HG02763 (cell line): ENCODE data around the gene TTC28.
"Not testable (repeated sequence)": the region's sequence is repeated elsewhere in the genome, so short reads cannot be mapped to it uniquely, and the experiment has no call there.

Source experiments
- ATAC-seq: cut with Tn5 transposase; IDR thresholded peaks from one replicate; pipeline ENCODE4 v1.9.1; 2021; ENCODE audit warnings: mild to moderate bottlenecking, moderate library complexity; ENCODE audit not compliant: unreplicated experiment

The TTC28 gene

DNA sequence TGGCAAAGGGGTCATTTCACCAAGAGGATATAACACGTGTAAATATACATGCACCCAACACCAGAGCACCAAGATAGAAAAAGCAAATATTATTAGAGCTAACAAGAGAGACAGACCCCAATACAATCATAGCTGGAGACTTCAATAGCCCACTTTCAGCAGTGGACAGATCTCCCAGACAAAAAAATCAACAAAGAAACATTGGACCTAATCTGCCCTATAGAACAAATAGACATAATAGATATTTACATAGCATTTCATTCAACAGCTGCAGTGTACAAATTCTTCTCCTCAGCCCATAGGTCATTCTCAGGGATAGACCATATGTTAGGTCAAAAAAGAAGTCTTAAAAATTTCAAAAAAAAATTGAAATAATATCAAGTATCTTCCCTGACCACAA is 312.8 kb downstream of the TTC28 start:
- ATAC-seq, result no peak

DNA sequence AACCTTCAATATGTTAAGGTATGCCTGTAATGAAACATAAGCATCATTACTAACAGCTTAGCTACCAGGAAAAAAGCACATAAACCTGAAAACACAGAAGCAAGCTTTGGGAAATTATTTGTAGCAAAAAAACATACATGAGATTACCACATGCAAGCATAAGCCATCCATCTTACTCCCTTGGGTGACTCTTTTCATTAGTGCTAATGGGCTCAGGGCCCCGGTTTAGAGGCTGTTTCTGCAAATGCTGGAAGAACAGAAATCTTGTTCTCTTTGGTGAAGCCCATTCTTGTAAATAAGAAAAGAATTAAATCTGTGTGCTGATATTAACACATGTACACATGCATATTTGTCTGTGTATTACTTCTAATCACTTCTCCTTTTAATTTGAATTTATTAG is 314.3 kb downstream of the TTC28 start:
- ATAC-seq, result no peak

DNA sequence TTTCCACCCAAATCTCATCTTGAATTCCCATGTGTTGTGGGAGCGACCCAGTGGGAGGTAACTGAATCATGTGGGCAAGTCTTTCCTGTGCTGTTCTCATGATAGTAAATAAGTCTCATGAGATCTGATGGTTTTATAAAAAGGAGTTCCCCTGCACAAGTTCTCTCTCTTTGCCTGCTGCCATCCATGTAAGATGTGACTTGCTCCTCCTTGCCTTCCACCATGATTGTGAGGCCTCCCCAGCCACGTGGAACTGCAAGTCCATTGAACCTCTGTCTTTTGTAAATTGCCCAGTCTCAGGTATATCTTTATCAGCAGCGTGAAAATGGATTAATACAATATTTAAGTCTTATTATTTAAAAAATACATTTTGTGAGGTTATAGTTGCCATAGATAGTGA is 315.5 kb downstream of the TTC28 start:
- ATAC-seq, result not testable (repeated sequence)

DNA sequence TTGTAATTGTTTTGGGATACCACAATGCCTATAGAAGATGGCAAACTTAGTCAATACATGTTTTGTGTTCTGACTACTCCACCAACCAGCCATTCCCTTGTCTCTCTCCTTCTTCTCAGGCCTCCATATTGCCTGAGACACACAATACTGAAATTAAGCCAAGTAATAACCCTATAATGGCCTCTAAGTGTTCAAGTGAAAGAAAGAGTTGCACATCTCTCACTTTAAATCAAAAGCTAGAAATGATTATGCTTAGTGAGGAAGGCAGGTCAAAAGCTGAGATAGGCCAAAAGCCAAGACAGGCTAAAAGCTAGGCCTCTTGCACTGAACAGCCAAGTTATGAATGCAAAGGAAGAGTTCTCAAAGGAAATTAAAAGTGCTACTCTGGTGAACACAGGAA is 318.7 kb downstream of the TTC28 start:
- ATAC-seq, result no peak

DNA sequence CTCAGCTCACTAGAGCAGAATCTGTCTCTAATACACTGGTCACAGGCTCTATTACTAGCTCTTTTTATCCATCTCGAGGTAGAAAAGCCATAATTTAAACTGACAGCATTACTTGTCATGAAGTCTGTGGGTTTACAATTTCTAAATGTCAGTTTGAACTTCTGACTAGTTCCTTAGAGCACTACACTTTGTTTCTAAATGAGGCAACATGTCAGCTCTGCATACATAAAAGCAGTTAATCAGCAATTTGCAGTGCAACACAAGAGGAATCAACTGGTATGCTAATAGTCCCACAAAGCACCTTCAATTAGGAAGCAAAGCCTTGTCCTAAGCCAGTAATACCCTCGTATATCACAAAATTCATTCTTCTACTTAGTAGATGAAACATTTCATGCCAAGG is 321.3 kb downstream of the TTC28 start:
- no peak for ATAC-seq

DNA sequence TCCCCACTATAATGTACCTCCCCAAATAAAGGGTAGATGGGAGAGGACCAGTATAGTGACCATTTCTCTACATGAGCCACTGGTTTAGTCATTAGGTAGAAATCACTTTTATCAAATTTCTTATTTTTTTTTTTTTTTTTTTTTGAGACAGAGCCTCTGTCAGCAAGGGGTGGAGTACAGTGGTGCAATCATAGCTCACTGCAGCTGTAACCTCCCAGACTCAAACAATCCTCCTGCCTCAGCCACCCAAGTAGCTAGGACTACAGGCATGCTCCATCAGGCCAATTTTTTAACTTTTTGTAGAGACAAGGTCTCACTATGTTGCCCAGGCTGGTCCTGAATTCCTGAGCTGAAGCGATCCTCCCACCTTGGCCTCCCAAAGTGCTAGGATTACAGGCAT is 322.4 kb downstream of the TTC28 start:
- no peak for ATAC-seq

DNA sequence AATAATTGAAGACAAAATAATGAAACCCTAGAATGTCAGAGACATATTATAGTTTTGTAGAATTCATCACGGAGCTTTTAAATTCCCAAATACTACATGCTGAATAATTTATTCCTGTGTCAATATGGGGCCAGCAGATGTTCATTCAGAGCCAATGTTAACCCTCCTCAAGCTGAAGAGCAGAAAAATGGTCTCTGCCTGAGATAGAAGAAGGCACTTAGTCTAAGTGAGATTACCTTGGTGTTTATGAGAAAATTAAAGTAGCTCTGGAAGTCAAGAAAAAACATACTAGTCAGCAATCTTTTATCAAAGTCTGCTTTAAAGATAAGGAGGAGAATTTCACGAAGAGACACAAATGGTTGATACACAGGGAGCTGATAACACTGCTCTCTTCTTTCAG is 328.2 kb downstream of the TTC28 start:
- no peak for ATAC-seq

DNA sequence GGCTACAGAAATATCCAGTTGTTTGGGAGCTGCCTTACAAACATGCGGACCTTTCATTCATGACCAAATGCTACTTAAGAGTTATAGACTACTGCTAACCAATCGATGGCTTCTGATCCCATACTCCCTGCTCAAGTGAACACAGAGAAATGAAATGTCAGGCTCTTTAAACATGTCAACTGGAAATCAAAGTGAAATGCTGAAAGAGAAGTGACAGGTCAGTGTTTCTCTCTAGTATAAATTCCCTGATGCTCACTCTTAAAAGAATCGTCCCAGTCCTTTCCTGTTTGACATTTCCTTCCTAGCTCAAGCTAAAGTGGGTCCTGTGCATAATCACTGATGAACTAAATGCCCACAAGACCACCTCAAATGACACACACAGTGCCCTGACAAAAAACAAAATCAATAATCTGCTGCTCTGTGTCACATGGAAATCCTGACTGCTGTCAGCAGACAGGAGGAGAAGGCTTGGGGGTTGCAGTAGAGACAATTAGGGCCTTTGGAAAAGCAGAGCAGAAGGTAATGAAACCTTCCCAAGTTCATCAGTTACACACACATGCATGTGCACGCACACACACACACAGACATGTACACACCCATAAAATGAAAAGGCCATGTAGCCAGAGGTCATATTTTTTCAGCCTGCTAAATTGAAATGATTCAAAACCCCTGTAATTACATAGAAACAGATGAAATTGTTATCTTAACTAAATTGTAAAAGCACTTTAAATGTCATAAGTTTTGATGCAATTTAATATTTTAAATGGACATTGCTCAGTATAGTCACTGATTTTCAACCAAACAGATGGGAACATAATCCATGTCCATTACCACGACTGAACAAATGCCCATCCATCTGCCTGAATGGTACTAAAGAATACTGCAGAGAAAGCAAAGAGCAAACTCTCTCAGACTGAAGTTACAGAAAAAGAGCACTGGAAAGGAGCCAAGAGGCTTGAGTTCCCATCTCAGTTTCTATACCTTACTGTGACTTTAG is 330.7 kb downstream of the TTC28 start:
- ATAC-seq, result no peak

DNA sequence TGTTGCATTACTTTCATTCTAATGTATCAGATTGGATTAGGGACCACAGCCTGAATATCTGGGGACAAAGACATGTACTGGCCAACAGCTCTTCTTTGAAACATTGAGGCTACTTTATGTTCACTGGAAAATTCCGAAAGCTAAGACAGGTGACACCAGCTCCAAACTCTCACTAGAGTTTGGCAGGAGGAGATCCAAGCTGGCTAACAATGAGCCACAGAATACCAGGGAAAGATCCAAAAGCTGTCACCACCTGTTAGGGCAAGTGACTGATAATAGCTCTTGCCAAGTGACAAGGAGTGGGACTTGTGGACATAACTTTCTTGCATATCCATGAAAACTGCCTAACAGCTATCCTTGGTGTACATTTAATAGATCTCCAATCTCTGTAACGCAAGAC is 333.3 kb downstream of the TTC28 start:
- ATAC-seq, result no peak

DNA sequence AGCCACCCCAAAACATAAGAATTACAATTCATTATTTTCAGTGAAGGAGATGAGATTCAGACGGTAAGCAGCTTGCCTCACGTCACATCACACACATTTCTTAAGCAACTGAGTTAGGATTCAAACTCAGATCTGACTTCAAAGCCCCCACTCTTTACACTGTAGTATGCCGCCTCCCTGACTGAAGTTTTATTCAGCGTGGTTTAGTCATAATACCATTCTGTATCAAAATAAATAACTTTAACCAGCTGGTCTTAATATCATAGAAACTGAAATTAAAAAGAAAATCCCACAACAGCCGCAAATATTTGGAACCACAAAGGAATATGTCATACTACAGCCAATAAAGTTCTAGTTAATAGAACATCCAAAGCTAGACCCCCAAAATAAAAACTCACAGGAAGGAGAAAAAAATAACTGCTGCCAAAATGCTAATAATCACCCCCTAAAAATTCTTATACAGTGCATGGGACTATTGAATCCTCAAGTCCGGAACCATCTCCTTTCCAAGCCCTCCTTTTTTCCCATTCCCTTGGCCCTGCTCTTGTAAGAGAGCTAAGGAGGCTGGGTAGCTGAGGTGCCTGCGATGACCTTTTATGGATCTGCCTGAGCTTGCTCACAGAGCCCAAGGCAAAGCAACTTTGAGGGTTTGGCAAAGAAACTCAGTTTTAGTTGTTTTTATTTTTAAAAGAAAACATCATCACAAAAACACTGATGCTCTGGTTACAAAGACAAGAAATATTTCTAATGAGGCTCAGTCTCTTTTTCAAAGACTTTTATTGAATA is 334.5 kb downstream of the TTC28 start:
- ATAC-seq, result no peak

DNA sequence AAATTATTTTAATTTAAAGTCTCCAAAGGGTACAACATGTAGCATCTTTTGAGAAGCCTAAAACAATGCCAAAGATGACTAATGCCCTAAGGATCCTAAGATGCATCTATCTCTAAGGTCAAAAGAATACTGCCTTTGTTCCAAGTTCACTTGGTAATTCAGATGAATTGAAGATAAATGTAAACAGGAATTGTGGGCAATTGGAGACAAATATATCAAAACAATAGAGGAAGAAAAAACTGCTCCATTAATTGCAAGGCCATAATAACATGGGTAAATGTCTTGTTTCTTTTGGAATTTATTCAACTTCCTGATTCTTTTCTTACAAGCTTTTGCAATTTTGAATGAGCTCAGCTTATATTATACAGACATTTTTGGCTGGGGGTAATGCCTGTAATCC is 338.6 kb downstream of the TTC28 start:
- no peak for ATAC-seq

DNA sequence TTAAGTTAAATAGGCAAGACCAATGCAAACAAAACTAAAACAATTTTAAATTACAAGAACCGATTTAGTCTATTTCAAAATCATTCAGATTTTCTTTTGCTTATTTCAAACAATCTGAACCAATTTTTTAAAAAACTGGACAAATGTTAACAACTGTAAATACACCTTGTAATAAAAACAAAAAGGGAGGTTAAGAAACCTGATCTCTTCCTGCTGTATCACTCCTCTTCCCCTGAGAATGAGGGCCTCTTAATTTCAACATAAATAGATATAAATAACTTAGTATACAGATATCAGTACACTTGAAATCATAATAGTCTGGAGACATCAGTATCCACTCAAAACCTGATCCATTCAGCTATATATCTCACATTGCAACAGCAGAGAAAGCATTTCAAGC is 346.6 kb downstream of the TTC28 start:
- no peak for ATAC-seq

DNA sequence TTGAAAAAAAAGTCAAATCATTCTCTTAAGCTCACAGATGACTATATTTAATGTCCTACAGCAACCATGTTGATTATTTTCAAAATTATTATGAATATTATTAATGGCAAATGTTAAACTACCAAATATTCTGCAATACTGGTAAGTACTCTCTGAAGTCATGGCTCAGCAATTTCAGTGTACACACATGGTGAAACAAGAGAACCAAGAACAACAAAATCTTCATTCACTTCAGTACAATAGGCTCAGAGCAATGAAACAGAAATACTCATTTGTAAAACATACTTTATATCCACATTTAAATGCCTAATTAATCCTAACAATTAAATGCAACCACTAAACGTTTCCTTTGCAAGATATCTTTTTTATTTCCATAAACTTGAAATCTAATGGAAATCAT is 347.2 kb downstream of the TTC28 start:
- no peak for ATAC-seq

DNA sequence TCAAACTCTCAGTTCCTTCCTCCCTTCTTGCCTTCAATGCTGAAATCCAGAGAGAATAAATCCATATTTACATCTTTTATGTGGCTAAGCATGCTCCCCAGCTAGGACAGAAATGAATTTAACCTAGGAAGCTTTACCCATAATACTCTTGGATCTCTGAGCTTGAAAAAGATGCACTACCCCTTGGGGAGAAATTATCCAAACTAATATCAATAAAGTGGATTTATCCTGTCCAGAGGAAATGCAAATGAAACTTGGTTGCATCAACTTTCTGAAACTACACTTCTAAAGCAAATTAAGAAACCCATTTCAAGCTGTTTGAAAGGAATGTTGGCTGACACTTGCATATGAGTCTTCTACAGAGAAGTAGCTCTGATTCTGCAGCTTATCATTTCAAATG is 347.9 kb downstream of the TTC28 start:
- ATAC-seq, result no peak

DNA sequence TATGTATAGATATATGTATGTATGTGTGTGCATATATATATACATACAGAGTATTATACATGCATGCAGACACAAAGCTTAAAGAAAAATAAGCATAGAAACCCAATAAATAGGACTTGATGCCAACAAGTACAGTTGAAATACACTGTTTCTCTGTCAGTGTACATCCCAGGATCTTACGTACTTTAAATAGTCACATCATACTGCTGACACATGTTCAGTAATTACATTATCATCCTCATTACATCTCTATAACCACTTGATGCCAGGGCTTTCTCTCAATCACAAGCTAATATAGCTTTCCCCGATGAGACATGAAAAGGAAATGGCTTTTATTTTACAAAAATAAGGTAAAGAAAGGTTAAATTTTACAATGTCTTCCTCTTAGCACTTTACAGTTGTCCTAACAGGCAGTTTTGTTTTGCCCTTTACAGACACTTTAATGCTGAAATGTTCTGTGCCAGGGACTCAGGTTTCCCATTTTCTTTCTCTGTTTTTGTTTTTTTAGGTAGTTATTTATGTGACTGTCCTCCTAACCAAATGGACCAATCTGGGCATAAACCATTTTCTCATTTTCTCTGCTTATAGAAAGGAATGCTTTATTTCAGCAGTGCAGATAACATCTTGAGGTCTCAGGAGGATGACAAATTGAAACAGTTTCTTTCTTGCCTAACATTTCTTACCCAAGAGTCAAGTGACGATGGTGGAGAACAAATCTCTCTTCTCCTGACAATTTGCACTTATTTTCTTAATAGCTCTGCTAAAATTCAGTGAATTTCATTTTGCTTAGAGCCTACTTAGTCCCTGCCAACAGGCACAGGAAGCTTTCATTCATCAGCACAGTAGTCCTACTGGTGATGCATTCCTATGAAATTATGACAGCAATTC is 350.2 kb downstream of the TTC28 start:
- no peak for ATAC-seq

DNA sequence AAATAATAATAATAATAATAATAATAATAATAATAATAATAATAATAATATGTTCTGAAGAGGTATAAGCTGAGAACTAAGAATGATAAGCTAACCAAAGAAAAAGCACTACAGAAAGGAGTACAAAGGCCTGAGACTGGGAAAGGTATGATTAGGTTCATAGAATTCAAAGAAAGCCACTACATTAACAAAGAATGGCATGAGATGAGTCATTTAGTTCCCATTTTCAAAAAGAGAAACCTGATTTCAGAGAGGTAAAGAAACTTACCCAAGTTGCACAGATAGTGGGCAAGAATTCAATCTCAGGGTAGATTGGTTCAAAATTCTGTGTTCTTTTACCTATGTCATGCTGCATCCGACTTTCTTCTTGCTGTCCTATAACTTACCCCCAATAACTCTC is 350.9 kb downstream of the TTC28 start:
- ATAC-seq, result no peak

DNA sequence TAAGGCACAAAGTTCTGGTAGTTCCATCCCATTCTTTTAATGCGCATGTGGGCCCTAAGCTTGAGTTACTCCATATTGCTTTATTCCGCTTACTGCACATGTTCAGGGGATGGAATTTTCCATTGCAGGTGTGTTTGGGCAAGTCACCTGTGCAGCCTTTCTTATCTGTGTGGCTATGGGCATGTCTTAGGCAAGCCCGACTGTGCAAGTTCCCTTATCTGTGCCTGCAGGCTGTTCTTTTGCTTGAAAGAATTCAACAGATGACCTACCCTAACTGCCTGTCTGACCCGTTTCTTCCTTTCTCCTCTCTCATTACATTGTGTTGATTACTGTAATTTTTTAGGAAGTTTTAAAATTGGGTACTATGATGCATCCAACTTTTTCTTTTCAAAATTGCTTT is 363.6 kb downstream of the TTC28 start:
- no peak for ATAC-seq

DNA sequence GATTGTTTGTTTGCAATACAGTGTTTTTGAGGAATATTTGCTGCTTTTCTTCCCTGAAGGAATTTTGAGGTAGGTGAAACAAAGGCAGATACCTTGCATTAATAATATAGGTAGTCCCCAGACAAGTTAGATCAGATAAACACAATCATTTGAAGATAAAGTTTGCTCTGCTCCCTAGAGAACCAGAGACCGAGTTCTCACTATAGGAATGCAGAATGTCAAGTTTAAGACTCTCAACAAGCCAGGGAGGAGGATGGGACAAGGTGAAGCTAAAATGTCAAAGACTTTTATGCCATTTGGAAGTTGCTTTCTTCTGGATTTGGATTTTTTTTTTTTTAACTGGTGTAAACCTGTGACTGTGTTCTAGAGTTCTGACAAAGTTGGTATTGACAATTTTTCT is 364.7 kb downstream of the TTC28 start:
- ATAC-seq, result no peak

DNA sequence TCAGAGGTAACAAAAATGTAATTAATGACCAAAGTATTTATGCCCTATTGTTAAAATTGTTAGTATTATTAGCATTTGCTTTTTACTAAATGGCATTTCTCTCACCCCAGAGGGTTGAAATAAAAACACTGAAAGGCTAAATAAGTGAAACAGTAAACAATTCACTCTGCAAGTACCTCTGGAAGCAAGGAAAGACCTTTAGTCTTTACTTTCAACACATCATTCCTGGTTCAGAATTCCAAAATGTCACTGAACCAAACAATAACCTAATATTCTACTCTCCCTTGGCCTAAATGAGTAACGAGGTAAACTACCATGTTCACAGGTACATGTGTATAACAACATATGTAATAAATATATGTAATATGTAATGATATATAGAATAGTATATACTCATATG is 369.3 kb downstream of the TTC28 start:
- no peak for ATAC-seq

DNA sequence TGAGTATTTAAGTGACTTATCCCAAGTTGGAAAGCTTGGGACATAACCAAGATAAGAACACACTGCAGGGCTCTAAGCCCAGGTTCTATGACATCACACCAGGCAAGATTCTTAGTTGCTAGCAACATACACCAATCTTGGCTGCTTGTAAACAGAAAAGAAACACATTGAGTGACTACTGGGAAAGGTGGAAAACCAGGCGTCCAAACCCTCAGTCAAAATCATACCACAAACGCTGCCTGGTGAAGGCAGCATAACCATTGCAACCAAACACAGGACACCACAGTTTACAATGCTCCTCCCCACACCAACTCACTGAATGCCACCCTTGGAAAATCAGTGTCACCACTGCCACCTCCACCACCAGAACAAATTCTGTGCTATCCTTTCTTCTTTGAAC is 379.9 kb downstream of the TTC28 start:
- ATAC-seq, result no peak

DNA sequence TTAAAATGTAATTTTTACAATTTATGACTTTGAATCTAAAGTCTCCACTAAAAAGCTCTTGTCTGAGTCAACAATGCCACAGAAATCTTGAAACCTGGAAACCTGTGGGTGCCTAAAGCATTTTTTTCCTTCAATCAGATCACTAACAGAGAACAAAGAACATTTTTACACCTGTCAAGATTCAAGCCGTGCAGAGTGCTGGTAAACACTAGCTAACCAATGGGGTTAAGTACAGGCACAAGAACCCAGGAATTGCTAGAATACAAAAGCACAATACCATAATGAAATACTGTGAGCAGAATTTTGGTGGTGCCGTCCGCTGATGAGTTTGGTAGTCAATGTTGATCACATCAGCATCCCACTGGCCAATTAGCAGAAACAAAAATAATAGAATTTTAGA is 380.3 kb downstream of the TTC28 start:
- ATAC-seq, result no peak
